T-cell (primary cell): Measurements from ENCODE around the gene KCNJ6. TPM values are rescaled to one million over a fixed set of nuclear protein-coding genes. Genes with fewer than 3 reads are reported as not detected.

ENCODE experiments used
- ATAC-seq, 4 experiments: fragments of 200-7000 bp in 3 of 4; fragments of 150-1000 bp in 1 of 4; cut with Tn5 transposase; replicated peaks in 1 of 4; 1 replicate in 3 of 4; 2 replicates in 1 of 4; pipeline ENCODE4 v1.10.0; 2021; ENCODE audit warnings: moderate library complexity in 3 of 4, mild to moderate bottlenecking in 2 of 4, moderate number of reproducible peaks in 1 of 4
- CTCF ChIA-PET, 2 donors: fragments of 300-600 bp; sonication (Branson Sonifier 250); formaldehyde crosslinking; loops; one replicate each; lab custom pipeline; 2022; ENCODE audit warnings: antibody characterized with exemption in 2 of 2; lab: Charles Lee
- POLR2A ChIA-PET, 2 donors: fragments of 300-600 bp; sonication (Branson Sonifier 250); formaldehyde crosslinking; loops; one replicate each; lab custom pipeline; 2022; ENCODE audit warnings: antibody characterized with exemption in 2 of 2; lab: Charles Lee
- DNase-seq, 35 experiments: peaks; one replicate each; pipeline versions ENCODE4 v3.0.0 to v3.0.0-alpha.2; 2013 to 2023
- H3K27ac ChIP-seq: one replicate; pipeline ENCODE4 v1.5.1; 2013; ENCODE audit warnings: low read length
- H3K27me3 ChIP-seq, 2 experiments: replicated peaks in 1 of 2; 1 replicate in 1 of 2; 2 replicates in 1 of 2; pipeline versions ENCODE4 v1.6.1 to v1.7.0; 2013; ENCODE audit warnings: low read length in 1 of 2, mixed read lengths in 1 of 2; ENCODE audit not compliant: control insufficient read depth in 2 of 2, insufficient read depth in 2 of 2; ENCODE audit errors: extremely low read depth in 1 of 2
- H3K36me3 ChIP-seq, 2 donors: 1 replicate in 1 of 2; 2 replicates in 1 of 2; pipeline versions ENCODE4 v1.6.1 to v1.7.0; 2013; ENCODE audit warnings: low read length in 1 of 2; ENCODE audit not compliant: control insufficient read depth in 2 of 2, insufficient read depth in 1 of 2; ENCODE audit errors: extremely low read depth in 1 of 2
- H3K4me1 ChIP-seq, 2 experiments: 1 replicate in 1 of 2; 2 replicates in 1 of 2; pipeline versions ENCODE4 v1.6.1 to v1.7.0; 2013; ENCODE audit warnings: low read length in 2 of 2, mixed read lengths in 1 of 2; ENCODE audit not compliant: insufficient read depth in 2 of 2, control insufficient read depth in 1 of 2; ENCODE audit errors: extremely low read depth in 1 of 2
- H3K4me3 ChIP-seq, 2 donors: 1 replicate in 1 of 2; 2 replicates in 1 of 2; pipeline versions ENCODE4 v1.5.1 to v1.7.0; 2013; ENCODE audit warnings: mild to moderate bottlenecking in 2 of 2, low read length in 1 of 2, moderate library complexity in 1 of 2; ENCODE audit not compliant: control insufficient read depth in 1 of 2; ENCODE audit errors: extremely low read depth in 1 of 2
- H3K9me3 ChIP-seq: 2 replicates; pipeline ENCODE4 v1.7.0; 2013
- H3K27ac Mint-ChIP-seq, 2 donors: one replicate each; pipeline ENCODE4 v1.8.0; 2020 to 2021; ENCODE audit warnings: mild to moderate bottlenecking in 2 of 2, mixed read lengths in 2 of 2
- H3K27me3 Mint-ChIP-seq, 2 donors: one replicate each; pipeline ENCODE4 v1.8.0; 2021 to 2022; ENCODE audit warnings: mixed read lengths in 2 of 2
- H3K36me3 Mint-ChIP-seq: one replicate; pipeline ENCODE4 v1.8.0; 2021; ENCODE audit warnings: mixed read lengths
- H3K4me1 Mint-ChIP-seq, 3 donors: one replicate each; pipeline ENCODE4 v1.8.0; 2020 to 2022; ENCODE audit warnings: mixed read lengths in 3 of 3, mild to moderate bottlenecking in 1 of 3
- H3K4me3 Mint-ChIP-seq, 3 donors: one replicate each; pipeline ENCODE4 v1.8.0; 2020 to 2022; ENCODE audit warnings: mild to moderate bottlenecking in 3 of 3, mixed read lengths in 3 of 3, moderate library complexity in 3 of 3
- H3K9me3 Mint-ChIP-seq, 3 donors: one replicate each; pipeline ENCODE4 v1.8.0; 2020 to 2022; ENCODE audit warnings: mixed read lengths in 3 of 3
- WGBS: methylation state at CpG from one replicate; pipeline ENCODE4 v1.1.5; 2013; ENCODE audit warnings: missing lambda C conversion rate; ENCODE audit not compliant: insufficient coverage; 5-methylcytosine and 5-hydroxymethylcytosine counted together
- total RNA-seq, 35 experiments: library from RNA in 6 of 35; stranded (reverse) in 6 of 35; fragments of 120-200 nt in 1 of 35; gene quantifications; one replicate each; pipeline versions ENCODE4 v1.2.1 to v1.2.4 and lab custom pipeline; 2013 to 2026

KCNJ6 gene
- total RNA-seq, 5 donors from 2014 or later (not counting 1 experiment from before 2014, with no cell fraction given), result not detected

DNA sequence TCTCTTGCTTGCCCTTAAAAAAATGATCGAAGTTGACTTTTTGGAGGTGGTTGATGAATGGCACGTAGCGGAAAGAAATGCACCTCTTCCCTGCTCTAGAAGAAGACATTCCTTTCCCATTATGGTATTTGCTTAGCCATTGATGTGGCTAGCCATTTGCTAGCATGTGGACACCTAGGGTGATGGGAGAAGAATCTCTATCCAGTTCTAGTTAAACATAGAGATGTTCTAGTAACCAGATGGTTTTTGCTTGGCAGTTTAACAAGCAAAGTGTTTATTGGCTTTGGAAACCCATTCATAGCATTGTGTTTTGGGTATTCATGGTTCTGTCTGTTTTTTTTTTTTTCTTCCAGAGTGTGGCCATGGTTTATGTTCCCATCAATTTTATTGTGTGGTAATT is 78.9 kb downstream of the KCNJ6 start:
- Histone ChIP-seq H3K27ac (no peak overlapping the region), H3K4me3 (no peak overlapping the region), H3K36me3 (no peaks in the 10 kb centered on the region), H3K9me3 (no peaks in the 10 kb centered on the region), H3K27me3 (peaks cover 0 to 5% of the 10 kb centered on the region in 2 experiments), H3K4me1 (no peaks in the 10 kb centered on the region)
- H3K27me3 Mint-ChIP-seq, result peaks cover 9 to 11% of the 10 kb centered on the region in 2 donors
- no peaks in the 10 kb centered on the region for H3K9me3 Mint-ChIP-seq
- no peak for DNase-seq
- H3K36me3 Mint-ChIP-seq, result no peaks in the 10 kb centered on the region
- WGBS, result no CpG with 5 or more reads among the region's 3 CpGs
- H3K27ac Mint-ChIP-seq, result no peak overlapping the region
- ATAC-seq, result no peak
- H3K4me3 Mint-ChIP-seq, result no peak overlapping the region
- no peaks in the 10 kb centered on the region for H3K4me1 Mint-ChIP-seq
- ChIA-PET CTCF (no interaction called here), POLR2A (no interaction called here)

DNA sequence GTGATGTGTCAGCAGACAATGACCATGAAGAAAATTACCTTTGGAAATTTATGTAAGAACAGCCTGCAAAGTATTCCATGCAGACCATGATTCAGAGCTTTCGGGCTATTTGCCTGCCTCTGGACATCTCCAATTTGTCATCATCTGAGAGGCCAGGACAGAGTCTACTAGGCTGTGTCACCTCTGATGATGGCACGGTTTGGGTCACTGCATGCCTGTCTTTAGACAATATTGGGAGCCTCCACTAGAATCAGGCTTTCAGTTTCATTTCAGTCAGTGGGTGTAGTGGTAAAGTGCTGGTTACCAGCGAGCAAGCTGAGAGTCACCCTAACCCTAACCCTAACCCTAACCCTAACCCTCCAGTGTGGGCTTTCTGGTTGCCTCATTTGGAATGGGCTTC is 80.8 kb downstream of the KCNJ6 start:
- Mint-ChIP-seq H3K27ac (no peak overlapping the region), H3K27me3 (peaks cover 10 to 11% of the 10 kb centered on the region in 2 donors), H3K9me3 (no peaks in the 10 kb centered on the region), H3K4me1 (no peaks in the 10 kb centered on the region), H3K36me3 (no peaks in the 10 kb centered on the region), H3K4me3 (no peak overlapping the region)
- Histone ChIP-seq H3K9me3 (no peaks in the 10 kb centered on the region), H3K4me1 (no peaks in the 10 kb centered on the region), H3K27me3 (peaks cover 0 to 5% of the 10 kb centered on the region in 2 experiments), H3K36me3 (no peaks in the 10 kb centered on the region), H3K4me3 (no peak overlapping the region), H3K27ac (no peak overlapping the region)
- no peak for DNase-seq
- ChIA-PET CTCF (no interaction called here), POLR2A (no interaction called here)
- no peak for ATAC-seq
- 100% methylated on average over 1 of the region's 3 CpGs for WGBS

DNA sequence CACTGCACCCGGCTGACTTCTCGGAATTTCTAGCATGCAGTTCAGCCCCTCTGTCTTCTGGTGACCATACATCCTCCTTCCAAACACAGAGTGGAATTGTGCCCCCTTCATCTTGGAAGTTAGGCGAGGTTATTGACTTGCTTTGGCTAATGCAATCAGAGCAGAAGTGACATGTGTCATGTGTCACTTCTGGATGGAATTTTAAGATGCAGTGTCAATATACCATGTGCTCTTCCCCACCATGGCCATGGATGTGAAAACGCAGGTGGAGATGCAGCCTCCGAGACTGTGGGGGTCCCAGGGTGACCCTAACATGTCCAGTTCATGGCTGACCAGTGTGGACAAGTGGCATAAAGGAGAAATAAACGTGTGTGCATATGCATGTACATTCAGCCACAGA is 83.0 kb downstream of the KCNJ6 start:
- ChIA-PET CTCF (no interaction called here), POLR2A (no interaction called here)
- Mint-ChIP-seq H3K36me3 (no peaks in the 10 kb centered on the region), H3K27ac (no peak overlapping the region), H3K9me3 (no peaks in the 10 kb centered on the region), H3K27me3 (peaks cover 11 to 21% of the 10 kb centered on the region in 2 donors), H3K4me3 (no peak overlapping the region), H3K4me1 (no peaks in the 10 kb centered on the region)
- DNase-seq (no peak), ATAC-seq (no peak)
- peaks cover 0 to 20% of the 10 kb centered on the region in 2 experiments for H3K27me3 ChIP-seq
- H3K9me3 ChIP-seq, result no peaks in the 10 kb centered on the region
- H3K4me1 ChIP-seq, result no peaks in the 10 kb centered on the region
- no peaks in the 10 kb centered on the region for H3K36me3 ChIP-seq
- no peak overlapping the region for H3K27ac ChIP-seq
- WGBS, result no CpG with 5 or more reads among the region's 6 CpGs
- H3K4me3 ChIP-seq, result no peak overlapping the region

DNA sequence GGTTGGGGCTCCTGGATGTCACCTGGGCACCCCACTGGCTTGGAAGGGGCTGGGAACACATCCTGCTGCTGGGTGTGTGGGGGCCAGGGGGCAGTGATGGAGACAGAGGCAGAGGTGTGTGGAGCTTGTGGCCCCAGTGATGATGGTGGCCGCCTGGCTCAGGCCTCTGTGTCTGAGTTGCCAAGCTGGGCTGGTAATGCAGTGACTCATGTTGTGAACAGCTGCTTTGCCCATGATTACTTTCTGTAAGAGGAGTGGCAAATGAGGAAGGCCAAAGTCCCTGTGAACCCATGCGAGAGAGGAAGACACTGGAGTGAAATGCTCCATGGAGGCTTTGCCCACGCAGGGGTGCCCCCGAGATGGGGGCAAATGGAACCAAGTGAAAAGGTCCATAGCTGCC is 86.8 kb downstream of the KCNJ6 start:
- Histone ChIP-seq H3K9me3 (no peaks in the 10 kb centered on the region), H3K4me3 (no peak overlapping the region), H3K4me1 (no peaks in the 10 kb centered on the region), H3K27ac (no peak overlapping the region), H3K36me3 (no peaks in the 10 kb centered on the region), H3K27me3 (peaks cover 0 to 18% of the 10 kb centered on the region in 2 experiments)
- ATAC-seq (no peak), DNase-seq (no peak)
- Mint-ChIP-seq H3K4me3 (no peak overlapping the region), H3K4me1 (no peaks in the 10 kb centered on the region), H3K27me3 (peaks cover 9 to 23% of the 10 kb centered on the region in 2 donors), H3K27ac (no peak overlapping the region), H3K9me3 (no peaks in the 10 kb centered on the region), H3K36me3 (no peaks in the 10 kb centered on the region)
- 25% methylated on average over 1 of the region's 4 CpGs for WGBS
- CTCF ChIA-PET, result no interaction called here
- POLR2A ChIA-PET, result no interaction called here

DNA sequence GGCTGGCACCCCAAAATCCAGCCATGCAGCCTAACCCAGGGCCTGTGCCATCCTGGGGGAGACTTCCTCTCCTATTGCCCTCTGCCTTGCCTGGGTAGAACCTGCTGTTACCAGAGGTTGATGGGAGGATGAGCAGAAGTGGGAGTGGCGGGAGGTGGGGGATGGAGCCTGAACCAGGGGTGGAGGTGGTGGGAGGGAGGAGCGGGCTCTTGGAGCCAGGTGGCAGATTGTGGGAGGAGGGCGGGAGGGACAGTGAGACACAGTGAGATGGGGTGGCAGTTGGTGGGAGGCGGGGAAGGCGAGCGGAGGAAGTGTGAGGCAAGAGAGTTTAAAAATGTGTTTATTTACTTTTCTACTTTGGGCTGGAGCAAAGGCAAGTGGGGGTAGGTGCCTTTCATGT is 87.3 kb downstream of the KCNJ6 start:
- Histone ChIP-seq H3K27me3 (peaks cover 0 to 18% of the 10 kb centered on the region in 2 experiments), H3K9me3 (no peaks in the 10 kb centered on the region), H3K4me1 (no peaks in the 10 kb centered on the region), H3K36me3 (no peaks in the 10 kb centered on the region), H3K4me3 (no peak overlapping the region), H3K27ac (no peak overlapping the region)
- no peak for ATAC-seq
- H3K9me3 Mint-ChIP-seq, result no peaks in the 10 kb centered on the region
- POLR2A ChIA-PET, result no interaction called here
- CTCF ChIA-PET, result no interaction called here
- no peak overlapping the region for H3K4me3 Mint-ChIP-seq
- WGBS, result 12% methylated on average over 6 of the region's 6 CpGs
- H3K27ac Mint-ChIP-seq, result no peak overlapping the region
- H3K4me1 Mint-ChIP-seq, result no peaks in the 10 kb centered on the region
- H3K36me3 Mint-ChIP-seq, result no peaks in the 10 kb centered on the region
- H3K27me3 Mint-ChIP-seq, result peaks cover 6 to 19% of the 10 kb centered on the region in 2 donors
- no peak for DNase-seq

DNA sequence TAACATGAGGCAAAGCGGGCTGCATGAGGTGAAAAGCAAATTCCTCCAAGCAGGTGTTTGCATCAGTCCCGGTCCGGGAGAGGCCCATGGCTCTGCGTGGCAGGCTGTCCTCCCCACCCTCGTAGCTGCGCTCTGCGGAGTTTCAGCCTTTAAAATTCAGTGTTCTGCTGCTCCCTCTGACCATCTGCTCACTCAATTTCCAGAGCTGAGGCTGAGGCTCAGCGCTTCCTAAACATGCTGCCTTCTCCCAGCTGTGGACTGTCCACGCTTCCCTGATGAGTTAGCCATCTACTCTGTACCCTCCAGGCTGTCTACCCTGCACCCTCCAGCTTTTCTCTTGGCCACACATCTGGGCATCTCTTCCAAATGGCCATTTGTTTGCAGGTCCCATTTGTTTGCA is 87.7 kb downstream of the KCNJ6 start:
- ChIA-PET POLR2A (no interaction called here), CTCF (no interaction called here)
- H3K4me1 Mint-ChIP-seq, result no peaks in the 10 kb centered on the region
- peaks cover 7 to 17% of the 10 kb centered on the region in 2 donors for H3K27me3 Mint-ChIP-seq
- H3K9me3 ChIP-seq, result no peaks in the 10 kb centered on the region
- H3K4me3 ChIP-seq, result no peak overlapping the region
- H3K27me3 ChIP-seq, result peaks cover 0 to 18% of the 10 kb centered on the region in 2 experiments
- H3K4me1 ChIP-seq, result no peaks in the 10 kb centered on the region
- no peak overlapping the region for H3K27ac ChIP-seq
- H3K4me3 Mint-ChIP-seq, result no peak overlapping the region
- WGBS, result 81% methylated on average over 9 of the region's 9 CpGs
- H3K27ac Mint-ChIP-seq, result no peak overlapping the region
- H3K36me3 ChIP-seq, result no peaks in the 10 kb centered on the region
- DNase-seq (no peak), ATAC-seq (no peak)
- no peaks in the 10 kb centered on the region for H3K36me3 Mint-ChIP-seq
- peaks cover 0 to 1% (median 0%) of the 10 kb centered on the region in 3 donors for H3K9me3 Mint-ChIP-seq

DNA sequence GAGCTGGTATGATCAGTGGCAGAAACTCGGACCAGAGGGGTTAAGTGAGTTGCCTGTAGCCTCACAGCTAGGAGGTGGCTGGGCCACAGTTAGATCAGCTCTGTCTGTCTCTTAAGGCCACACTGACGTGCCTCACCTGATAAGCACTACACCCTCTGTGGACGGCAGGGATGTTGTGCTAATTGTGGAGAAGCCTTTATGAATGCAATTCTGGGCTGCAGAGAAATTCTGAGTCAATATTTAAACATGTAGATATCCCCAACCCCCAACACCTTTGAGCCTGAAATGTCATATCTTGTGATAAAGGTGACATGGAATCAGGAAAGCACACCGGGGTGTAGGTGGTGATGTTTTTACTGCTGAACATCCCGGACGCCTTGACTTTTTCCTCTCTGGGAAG is 88.3 kb downstream of the KCNJ6 start:
- no CpG with 5 or more reads among the region's 6 CpGs for WGBS
- DNase-seq (no peak), ATAC-seq (no peak)
- H3K27me3 Mint-ChIP-seq, result peaks cover 9 to 20% of the 10 kb centered on the region in 2 donors
- peaks cover 0 to 3% (median 0%) of the 10 kb centered on the region in 3 donors for H3K9me3 Mint-ChIP-seq
- no peak overlapping the region for H3K27ac ChIP-seq
- no peak overlapping the region for H3K27ac Mint-ChIP-seq
- CTCF ChIA-PET, result no interaction called here
- H3K36me3 Mint-ChIP-seq, result no peaks in the 10 kb centered on the region
- no peaks in the 10 kb centered on the region for H3K4me1 Mint-ChIP-seq
- POLR2A ChIA-PET, result no interaction called here
- peaks cover 0 to 18% of the 10 kb centered on the region in 2 experiments for H3K27me3 ChIP-seq
- H3K9me3 ChIP-seq, result no peaks in the 10 kb centered on the region
- H3K4me3 ChIP-seq, result no peak overlapping the region
- no peaks in the 10 kb centered on the region for H3K4me1 ChIP-seq
- no peak overlapping the region for H3K4me3 Mint-ChIP-seq
- no peaks in the 10 kb centered on the region for H3K36me3 ChIP-seq
